ENCODE measurements around the gene GIMAP8.
"Not testable (repeated sequence)": the region's sequence is repeated elsewhere in the genome, so short reads cannot be mapped to it uniquely, and the experiment has no call there.

DNA sequence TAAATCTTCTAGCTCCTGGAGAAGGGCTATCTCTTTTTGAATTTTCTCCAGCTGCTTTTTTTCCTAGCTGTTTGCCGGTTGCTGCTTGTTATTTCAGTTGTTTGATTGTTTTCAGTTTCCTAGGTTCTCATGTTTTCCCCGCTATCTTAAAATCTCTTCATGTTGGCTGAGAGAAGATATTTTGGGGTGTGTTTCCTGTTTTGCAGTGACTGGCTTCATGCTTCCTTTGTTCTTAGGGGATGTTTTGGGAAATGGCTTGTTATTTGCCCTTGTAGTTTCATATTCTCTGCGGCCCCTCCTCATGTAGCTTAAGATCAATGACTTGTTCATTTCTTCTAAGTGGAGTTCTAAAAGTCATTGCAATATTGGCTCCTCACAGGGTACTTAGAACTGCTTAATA lies 33.6 kb downstream of the GIMAP8 start:
- TF ChIP-seq, protein P1, sequence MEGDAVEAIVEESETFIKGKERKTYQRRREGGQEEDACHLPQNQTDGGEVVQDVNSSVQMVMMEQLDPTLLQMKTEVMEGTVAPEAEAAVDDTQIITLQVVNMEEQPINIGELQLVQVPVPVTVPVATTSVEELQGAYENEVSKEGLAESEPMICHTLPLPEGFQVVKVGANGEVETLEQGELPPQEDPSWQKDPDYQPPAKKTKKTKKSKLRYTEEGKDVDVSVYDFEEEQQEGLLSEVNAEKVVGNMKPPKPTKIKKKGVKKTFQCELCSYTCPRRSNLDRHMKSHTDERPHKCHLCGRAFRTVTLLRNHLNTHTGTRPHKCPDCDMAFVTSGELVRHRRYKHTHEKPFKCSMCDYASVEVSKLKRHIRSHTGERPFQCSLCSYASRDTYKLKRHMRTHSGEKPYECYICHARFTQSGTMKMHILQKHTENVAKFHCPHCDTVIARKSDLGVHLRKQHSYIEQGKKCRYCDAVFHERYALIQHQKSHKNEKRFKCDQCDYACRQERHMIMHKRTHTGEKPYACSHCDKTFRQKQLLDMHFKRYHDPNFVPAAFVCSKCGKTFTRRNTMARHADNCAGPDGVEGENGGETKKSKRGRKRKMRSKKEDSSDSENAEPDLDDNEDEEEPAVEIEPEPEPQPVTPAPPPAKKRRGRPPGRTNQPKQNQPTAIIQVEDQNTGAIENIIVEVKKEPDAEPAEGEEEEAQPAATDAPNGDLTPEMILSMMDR (IDR thresholded peaks at IDR 0.05; ENCODE audit: low read length) = not testable (repeated sequence)
- not testable (repeated sequence) for TF ChIP-seq EZH2 (IDR thresholded peaks at IDR 0.05; ENCODE audit: borderline replicate concordance, low read length)

Measured in OCI-LY1 (cell line).